ENCODE results near the gene GMDS.
A peak's percentile ranks its signal among the peaks of the same experiment; 100 is the strongest.

Gene GMDS

DNA sequence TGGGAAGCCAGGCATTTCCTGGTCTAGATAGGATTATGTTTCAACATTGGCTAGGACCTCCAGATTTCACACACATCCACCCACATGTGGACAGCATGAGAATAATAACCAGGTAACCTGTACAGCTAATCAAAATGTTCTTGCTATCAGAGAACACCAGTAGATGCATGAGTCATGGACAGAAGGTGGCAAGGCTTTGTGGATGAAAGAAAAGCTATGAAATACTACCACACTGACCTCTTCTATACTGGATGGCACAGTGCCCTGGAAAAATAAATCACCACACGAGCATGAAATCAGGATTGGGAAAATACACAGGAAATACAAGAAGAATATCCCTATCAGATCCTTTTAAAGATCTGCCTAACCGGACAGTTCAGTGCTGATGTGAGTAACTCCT is 113.0 kb downstream of the GMDS start:
- no peak for DNase-seq

- no peak for DNase-seq
Measured at GRCh38 chr6:2129182-2129621, 116.2 kb downstream of the GMDS start.

GRCh38 chr6:2127484-2127911 is 117.9 kb downstream of the GMDS start:
- peak; percentile 83 for DNase-seq

- no peak for DNase-seq
Measured at GRCh38 chr6:2126351-2126750, 119.1 kb downstream of the GMDS start.

- no peak for DNase-seq
Measured at GRCh38 chr6:2125158-2125557, 120.2 kb downstream of the GMDS start.

- no peak for DNase-seq
Measured at GRCh38 chr6:2124260-2124709, 121.1 kb downstream of the GMDS start.

GRCh38 chr6:2120912-2121311 is 124.5 kb downstream of the GMDS start:
- DNase-seq: no peak

GRCh38 chr6:2119275-2119674 is 126.1 kb downstream of the GMDS start:
- no peak for DNase-seq

- DNase-seq: no peak
Measured at GRCh38 chr6:2118136-2118535, 127.3 kb downstream of the GMDS start.

- DNase-seq: no peak
Measured at GRCh38 chr6:2117447-2117846, 128.0 kb downstream of the GMDS start.

DNA sequence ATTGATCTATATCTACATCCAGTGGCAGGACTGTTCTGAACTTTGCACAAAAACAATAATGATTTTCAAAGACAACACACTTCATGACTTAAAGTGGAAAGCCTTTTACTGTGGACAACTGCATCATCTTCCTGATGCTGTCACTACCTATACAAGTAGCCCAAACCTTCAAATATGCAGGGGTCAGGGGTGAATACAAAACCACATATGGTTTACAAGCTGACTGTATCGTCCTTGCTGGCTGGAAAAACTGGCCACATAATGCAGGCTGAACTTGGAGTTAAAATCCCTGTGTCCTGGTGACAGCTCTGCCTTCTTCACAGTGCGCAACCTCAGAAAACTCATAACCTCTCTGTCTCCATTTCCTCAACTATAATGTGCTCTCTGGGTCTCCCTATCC is 128.9 kb downstream of the GMDS start:
- DNase-seq: no peak

GRCh38 chr6:2114100-2114499 is 131.3 kb downstream of the GMDS start:
- no peak for DNase-seq

- no peak for DNase-seq
Measured at GRCh38 chr6:2111162-2111677, 134.2 kb downstream of the GMDS start.

GRCh38 chr6:2110504-2110903 is 134.9 kb downstream of the GMDS start:
- DNase-seq: peak; percentile 67

GRCh38 chr6:2109796-2110195 is 135.6 kb downstream of the GMDS start:
- DNase-seq: no peak

GRCh38 chr6:2108700-2109306 is 136.6 kb downstream of the GMDS start:
- no peak for DNase-seq

DNA sequence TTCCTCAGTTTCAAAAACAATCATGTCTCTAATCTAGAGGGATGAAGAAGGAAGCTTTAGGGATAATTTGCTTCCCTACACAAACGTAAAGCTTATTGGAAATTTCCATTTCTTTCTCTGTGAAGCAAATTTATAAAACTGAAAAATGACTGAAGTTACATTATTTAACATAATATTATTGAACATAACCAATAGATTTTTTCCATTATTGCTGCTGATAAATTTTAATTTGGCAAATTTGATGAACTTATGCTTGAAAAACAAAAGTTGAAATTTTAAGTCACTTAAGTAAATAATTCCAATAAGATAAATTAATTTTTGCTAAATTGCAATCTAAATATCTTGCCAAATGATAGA is 140.9 kb downstream of the GMDS start:
- DNase-seq: no peak

- no peak for DNase-seq
Measured at GRCh38 chr6:2103765-2104523, 141.5 kb downstream of the GMDS start.

GRCh38 chr6:2102966-2103365 is 142.4 kb downstream of the GMDS start:
- DNase-seq: no peak

DNA sequence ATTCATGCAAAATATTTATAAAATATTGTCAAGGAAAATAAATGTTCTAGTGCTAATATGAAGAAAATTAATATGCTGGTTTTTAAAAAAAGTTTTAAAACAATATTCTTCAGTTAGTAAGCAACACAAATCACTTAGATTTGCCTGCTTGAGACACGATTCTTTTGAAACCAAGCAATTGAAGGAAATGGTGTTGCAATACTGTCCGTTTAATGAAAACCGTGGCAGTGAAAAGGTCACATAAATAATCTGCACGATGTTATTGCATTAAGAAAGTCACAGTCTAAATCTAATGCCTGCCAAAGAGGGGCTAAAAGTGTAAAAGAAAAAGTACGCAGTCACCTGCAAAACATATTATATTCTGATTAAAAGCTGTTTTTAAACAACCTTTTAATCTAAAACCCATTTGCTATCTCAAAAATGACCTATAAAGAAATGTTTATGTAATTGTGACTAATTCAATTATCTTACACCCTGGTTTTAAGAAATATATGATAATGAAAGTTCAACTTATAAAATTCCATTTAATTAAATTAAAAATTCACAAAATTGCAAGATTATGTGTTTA is 143.0 kb downstream of the GMDS start:
- no peak for DNase-seq

- no peak for DNase-seq
Measured at GRCh38 chr6:2101213-2101612, 144.2 kb downstream of the GMDS start.

GRCh38 chr6:2099870-2100269 is 145.5 kb downstream of the GMDS start:
- DNase-seq: no peak

DNA sequence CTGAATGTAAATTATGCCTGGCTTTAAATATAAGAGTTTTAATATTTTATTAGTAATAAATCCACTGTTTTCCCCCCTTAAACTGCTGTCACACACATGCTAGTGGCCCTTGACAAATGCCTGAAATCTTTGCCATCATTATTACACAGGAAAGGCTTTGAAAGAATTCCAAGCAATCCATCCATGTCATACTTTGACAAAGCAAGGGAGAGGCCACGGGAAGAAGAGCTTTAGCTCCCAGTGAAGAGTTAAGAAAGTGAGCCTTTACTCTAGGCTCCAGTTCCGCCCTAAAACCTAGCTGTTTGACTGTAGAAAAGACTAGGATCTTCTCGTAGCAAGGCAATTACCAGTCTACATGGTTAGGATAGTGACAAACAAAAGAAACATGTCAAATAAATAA is 147.9 kb downstream of the GMDS start:
- DNase-seq: no peak

DNA sequence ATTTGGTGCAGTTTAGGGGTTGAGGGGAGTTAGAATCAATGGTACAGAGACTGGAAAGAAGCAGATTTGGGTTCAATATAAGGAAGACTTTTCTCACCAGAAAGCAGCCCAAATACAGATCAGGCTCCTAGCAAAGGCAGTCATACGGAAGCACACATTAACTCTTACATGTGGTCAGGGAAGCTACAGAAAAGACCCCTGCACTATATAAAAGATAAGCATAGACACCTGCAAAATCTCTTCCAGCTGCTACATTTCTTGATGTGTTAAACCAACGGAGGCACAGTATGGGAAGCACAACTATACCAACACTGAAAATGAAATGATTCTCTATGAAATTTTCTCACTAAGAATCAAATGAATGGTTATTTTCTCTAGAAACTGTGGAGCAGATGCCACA is 150.8 kb downstream of the GMDS start:
- DNase-seq: no peak

Data from activated CD8-positive, alpha-beta memory T cell treated with anti-CD3 and anti-CD28 coated beads for 24 hours (primary cell).